ENCODE results near the gene SLC48A1. TPM values are rescaled to one million over a fixed set of nuclear protein-coding genes. Genes with fewer than 3 reads are reported as not detected.

Gene SLC48A1
- total RNA-seq, 2 donors from 2014 or later = 39.0 to 52.5 TPM

GRCh38 chr12:47816403-47817271 is 43.6 kb downstream of the SLC48A1 start:
- TF ChIP-seq, protein P1, sequence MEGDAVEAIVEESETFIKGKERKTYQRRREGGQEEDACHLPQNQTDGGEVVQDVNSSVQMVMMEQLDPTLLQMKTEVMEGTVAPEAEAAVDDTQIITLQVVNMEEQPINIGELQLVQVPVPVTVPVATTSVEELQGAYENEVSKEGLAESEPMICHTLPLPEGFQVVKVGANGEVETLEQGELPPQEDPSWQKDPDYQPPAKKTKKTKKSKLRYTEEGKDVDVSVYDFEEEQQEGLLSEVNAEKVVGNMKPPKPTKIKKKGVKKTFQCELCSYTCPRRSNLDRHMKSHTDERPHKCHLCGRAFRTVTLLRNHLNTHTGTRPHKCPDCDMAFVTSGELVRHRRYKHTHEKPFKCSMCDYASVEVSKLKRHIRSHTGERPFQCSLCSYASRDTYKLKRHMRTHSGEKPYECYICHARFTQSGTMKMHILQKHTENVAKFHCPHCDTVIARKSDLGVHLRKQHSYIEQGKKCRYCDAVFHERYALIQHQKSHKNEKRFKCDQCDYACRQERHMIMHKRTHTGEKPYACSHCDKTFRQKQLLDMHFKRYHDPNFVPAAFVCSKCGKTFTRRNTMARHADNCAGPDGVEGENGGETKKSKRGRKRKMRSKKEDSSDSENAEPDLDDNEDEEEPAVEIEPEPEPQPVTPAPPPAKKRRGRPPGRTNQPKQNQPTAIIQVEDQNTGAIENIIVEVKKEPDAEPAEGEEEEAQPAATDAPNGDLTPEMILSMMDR (IDR thresholded peaks at IDR 0.05) = no peak
- TF ChIP-seq POLR2AphosphoS5 (IDR thresholded peaks at IDR 0.05) (no peak), POLR2A (IDR thresholded peaks at IDR 0.05) (no peak)
- Histone ChIP-seq H3K9me3 (no peaks in the 10 kb centered on the region), H3K4me3 (no peak overlapping the region), H3K27me3 (replicated peaks; ENCODE audit: insufficient read depth) (no peaks in the 10 kb centered on the region), H3K27ac (peak overlapping the region; percentile 90), H3K36me3 (no peaks in the 10 kb centered on the region), H3K4me1 (replicated peaks) (peaks cover 19% of the 10 kb centered on the region)
- DNase-seq (ENCODE audit: low spot score) = no peak
- intact Hi-C loops (cut with DNase I) = no loop called here
- WGBS = 34% methylated on average over 12 of the region's 12 CpGs

DNA sequence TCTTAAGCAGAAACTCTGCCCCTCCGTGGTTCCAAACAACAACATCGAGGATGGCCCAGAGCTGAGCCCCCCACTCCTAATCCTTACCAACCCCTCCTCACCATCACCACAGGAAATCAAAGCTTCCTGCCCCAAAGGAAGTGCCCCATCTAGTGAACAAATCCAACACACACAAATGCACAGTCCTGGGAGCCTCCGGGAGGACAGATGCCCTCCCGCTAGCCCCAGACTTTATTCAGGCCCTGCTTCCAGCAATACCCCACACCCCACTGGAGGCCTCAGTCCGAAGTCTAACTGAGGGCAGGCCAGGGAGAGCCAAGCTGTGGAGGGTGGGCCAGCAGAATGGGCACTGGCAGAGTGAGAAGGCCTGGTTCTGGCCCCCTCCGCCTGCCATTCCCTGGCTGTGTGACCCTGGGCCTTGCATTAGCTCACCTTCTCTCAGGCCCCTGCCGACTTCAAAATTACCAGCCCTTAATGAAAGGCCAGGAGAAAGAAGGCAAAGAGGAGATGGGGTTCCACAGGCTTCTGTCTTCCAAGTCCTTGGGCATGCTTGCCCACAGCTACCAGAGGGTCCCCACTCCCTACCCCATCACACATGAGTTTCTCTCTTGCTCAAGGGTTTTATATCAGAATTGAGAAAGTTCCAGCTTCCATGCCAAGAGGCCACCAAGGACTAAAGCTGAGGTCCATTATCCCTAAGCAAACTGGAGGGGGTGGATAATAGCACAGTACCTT is 44.4 kb downstream of the SLC48A1 start:
- no peak for DNase-seq (ENCODE audit: low spot score)
- Histone ChIP-seq H3K4me1 (replicated peaks) (peaks cover 16% of the 10 kb centered on the region), H3K27me3 (replicated peaks; ENCODE audit: insufficient read depth) (no peaks in the 10 kb centered on the region), H3K9me3 (no peaks in the 10 kb centered on the region), H3K4me3 (no peak overlapping the region), H3K27ac (peak overlapping the region; percentile 90), H3K36me3 (no peaks in the 10 kb centered on the region)
- TF ChIP-seq, protein P1 (IDR thresholded peaks at IDR 0.05) = peak in 1 of 4 experiments; percentile 20
- no peak for TF ChIP-seq POLR2AphosphoS5 (IDR thresholded peaks at IDR 0.05)
- intact Hi-C loops (cut with DNase I) = no loop called here
- 31% methylated on average over 7 of the region's 7 CpGs for WGBS

- TF ChIP-seq, protein P1 (IDR thresholded peaks at IDR 0.05) = no peak
- TF ChIP-seq POLR2A (IDR thresholded peaks at IDR 0.05) = no peak
- TF ChIP-seq POLR2AphosphoS5 (IDR thresholded peaks at IDR 0.05) = no peak
Observed at GRCh38 chr12:47818007-47818376, 45.0 kb downstream of the SLC48A1 start.

GRCh38 chr12:47818467-47819137 is 45.6 kb downstream of the SLC48A1 start:
- Histone ChIP-seq H3K27ac (peak overlapping the region; percentile 90), H3K36me3 (no peaks in the 10 kb centered on the region), H3K4me3 (peak overlapping the region; percentile 64 to 71), H3K9me3 (no peaks in the 10 kb centered on the region), H3K27me3 (replicated peaks; ENCODE audit: insufficient read depth) (no peaks in the 10 kb centered on the region), H3K4me1 (replicated peaks) (peaks cover 15% of the 10 kb centered on the region)
- 14% methylated on average over 20 of the region's 23 CpGs for WGBS
- intact Hi-C loops (cut with DNase I) = no loop called here
- TF ChIP-seq, protein P1 (IDR thresholded peaks at IDR 0.05) = no peak
- TF ChIP-seq POLR2AphosphoS5 (IDR thresholded peaks at IDR 0.05) = no peak
- TF ChIP-seq POLR2A (IDR thresholded peaks at IDR 0.05) = no peak
- no peak for DNase-seq (ENCODE audit: low spot score)

More at GRCh38 chr12:47818007-47818376, 45.0 kb downstream of the SLC48A1 start:
- DNase-seq (ENCODE audit: low spot score) = no peak
- intact Hi-C loops (cut with DNase I) = no loop called here
- Histone ChIP-seq H3K4me3 (peak overlapping the region in 1 of 2 donors; percentile 71), H3K9me3 (no peaks in the 10 kb centered on the region), H3K4me1 (replicated peaks) (peaks cover 16% of the 10 kb centered on the region), H3K36me3 (no peaks in the 10 kb centered on the region), H3K27me3 (replicated peaks; ENCODE audit: insufficient read depth) (no peaks in the 10 kb centered on the region), H3K27ac (peak overlapping the region; percentile 90)
- WGBS = 45% methylated on average over 3 of the region's 3 CpGs

All from prostate gland (tissue), 2 donors.